ENCODE results near the gene CANT1. TPM values are rescaled to one million over a fixed set of nuclear protein-coding genes. Genes with fewer than 3 reads are reported as not detected.

The CANT1 gene
- total and polyA plus RNA-seq, 2 of the 13 experiments (the other 11 are each of a cell fraction or from before 2014, with no cell fraction given) = 34.1 to 42.1 TPM

DNA sequence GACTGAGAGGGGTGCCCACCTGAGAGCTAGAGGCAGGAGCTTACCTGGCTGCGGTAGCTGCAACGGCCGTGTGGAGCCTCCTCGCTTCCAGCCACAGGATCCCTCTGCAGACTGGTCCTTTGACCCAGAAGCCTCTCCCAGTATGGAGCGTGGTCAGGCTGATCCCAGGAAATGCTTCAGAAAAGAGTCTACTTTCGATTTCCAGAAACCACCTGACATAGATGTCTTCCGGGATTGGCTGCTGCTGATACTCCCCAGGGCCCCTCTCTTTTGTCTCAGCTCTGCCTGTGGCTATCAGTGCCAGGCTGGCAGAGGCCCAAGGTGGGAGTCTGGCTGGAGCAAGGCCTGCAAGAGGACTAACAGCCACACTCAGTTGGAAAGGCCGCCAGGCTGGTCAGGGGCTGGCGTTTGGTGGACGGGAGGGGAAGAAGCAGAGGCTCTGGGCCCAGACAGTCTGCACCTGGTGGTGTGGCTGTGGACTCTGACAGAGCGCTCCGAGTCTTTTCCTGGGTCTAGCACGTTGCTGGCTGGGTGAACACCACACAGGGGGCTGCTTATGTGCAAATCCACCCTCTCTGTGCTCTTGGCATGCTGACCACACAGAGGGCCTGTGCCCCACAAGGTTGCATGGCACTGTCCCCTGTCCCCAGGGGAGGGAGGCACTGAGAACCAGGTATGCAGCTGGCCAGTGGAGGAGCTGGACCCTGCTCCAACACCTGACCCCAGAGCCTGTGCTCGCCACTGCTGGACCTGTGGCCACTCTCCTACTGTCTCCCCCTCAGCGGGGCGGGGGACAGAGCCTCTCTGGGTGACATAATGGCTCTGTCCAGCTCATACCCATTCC is 29.6 kb downstream of the CANT1 start, which contains the start of gene LGALS3BP (continued):
- TF ChIP-seq ATRX (CRISPR knock-in tag; IDR thresholded peaks at IDR 0.05; ENCODE audit: borderline replicate concordance) (peak; percentile 30; the same call in 1 of the 2 replicates), ZFP62 (CRISPR knock-in tag; IDR thresholded peaks at IDR 0.05) (no peak), MAFK (conservative IDR thresholded peaks at IDR 0.05 in 1 of 2, IDR thresholded peaks at IDR 0.05 in 1 of 2; ENCODE audit: low read length in 2 of 2) (no peak; a peak in 1 of 4 replicates), MIER2 (CRISPR knock-in tag; IDR thresholded peaks at IDR 0.05) (peak; percentile 44; the same call in 1 of the 2 replicates), ZNF598 (CRISPR knock-in tag; IDR thresholded peaks at IDR 0.05; ENCODE audit: borderline replicate concordance) (peak; percentile 67; the same call in 1 of the 2 replicates), ONECUT2 (CRISPR knock-in tag; IDR thresholded peaks at IDR 0.05) (no peak; the same call in 1 of the 2 replicates), HDAC1 (CRISPR knock-in tag; IDR thresholded peaks at IDR 0.05) (peak; percentile 56), MIXL1 (CRISPR knock-in tag; IDR thresholded peaks at IDR 0.05) (peak; percentile 10; the same call in 1 of the 2 replicates), ZBTB42 (CRISPR knock-in tag; IDR thresholded peaks at IDR 0.05) (peak; percentile 89; the same call in 1 of the 2 replicates), MTA3 (CRISPR knock-in tag; IDR thresholded peaks at IDR 0.05) (no peak), IKZF1 (IDR thresholded peaks at IDR 0.05) (no peak), KMT2A (CRISPR knock-in tag; IDR thresholded peaks at IDR 0.05) (peak; percentile 66; the same call in 1 of the 2 replicates), ZNF782 (CRISPR knock-in tag; IDR thresholded peaks at IDR 0.05; ENCODE audit: borderline replicate concordance) (peak; percentile 17; the same call in 1 of the 2 replicates), HOXA7 (CRISPR knock-in tag; IDR thresholded peaks at IDR 0.05) (0 out of 2 replicates have a peak, but pooled peaks have one; percentile 8), TEAD3 (CRISPR knock-in tag; optimal IDR thresholded peaks at IDR 0.05; ENCODE audit: borderline replicate concordance) (peak; percentile 82)
- TF ChIP-seq, protein P1, sequence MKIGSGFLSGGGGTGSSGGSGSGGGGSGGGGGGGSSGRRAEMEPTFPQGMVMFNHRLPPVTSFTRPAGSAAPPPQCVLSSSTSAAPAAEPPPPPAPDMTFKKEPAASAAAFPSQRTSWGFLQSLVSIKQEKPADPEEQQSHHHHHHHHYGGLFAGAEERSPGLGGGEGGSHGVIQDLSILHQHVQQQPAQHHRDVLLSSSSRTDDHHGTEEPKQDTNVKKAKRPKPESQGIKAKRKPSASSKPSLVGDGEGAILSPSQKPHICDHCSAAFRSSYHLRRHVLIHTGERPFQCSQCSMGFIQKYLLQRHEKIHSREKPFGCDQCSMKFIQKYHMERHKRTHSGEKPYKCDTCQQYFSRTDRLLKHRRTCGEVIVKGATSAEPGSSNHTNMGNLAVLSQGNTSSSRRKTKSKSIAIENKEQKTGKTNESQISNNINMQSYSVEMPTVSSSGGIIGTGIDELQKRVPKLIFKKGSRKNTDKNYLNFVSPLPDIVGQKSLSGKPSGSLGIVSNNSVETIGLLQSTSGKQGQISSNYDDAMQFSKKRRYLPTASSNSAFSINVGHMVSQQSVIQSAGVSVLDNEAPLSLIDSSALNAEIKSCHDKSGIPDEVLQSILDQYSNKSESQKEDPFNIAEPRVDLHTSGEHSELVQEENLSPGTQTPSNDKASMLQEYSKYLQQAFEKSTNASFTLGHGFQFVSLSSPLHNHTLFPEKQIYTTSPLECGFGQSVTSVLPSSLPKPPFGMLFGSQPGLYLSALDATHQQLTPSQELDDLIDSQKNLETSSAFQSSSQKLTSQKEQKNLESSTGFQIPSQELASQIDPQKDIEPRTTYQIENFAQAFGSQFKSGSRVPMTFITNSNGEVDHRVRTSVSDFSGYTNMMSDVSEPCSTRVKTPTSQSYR (CRISPR knock-in tag; IDR thresholded peaks at IDR 0.05; ENCODE audit: borderline replicate concordance) = peak; percentile 9; the same call in 1 of the 2 replicates
- TF ChIP-seq, protein P2, sequence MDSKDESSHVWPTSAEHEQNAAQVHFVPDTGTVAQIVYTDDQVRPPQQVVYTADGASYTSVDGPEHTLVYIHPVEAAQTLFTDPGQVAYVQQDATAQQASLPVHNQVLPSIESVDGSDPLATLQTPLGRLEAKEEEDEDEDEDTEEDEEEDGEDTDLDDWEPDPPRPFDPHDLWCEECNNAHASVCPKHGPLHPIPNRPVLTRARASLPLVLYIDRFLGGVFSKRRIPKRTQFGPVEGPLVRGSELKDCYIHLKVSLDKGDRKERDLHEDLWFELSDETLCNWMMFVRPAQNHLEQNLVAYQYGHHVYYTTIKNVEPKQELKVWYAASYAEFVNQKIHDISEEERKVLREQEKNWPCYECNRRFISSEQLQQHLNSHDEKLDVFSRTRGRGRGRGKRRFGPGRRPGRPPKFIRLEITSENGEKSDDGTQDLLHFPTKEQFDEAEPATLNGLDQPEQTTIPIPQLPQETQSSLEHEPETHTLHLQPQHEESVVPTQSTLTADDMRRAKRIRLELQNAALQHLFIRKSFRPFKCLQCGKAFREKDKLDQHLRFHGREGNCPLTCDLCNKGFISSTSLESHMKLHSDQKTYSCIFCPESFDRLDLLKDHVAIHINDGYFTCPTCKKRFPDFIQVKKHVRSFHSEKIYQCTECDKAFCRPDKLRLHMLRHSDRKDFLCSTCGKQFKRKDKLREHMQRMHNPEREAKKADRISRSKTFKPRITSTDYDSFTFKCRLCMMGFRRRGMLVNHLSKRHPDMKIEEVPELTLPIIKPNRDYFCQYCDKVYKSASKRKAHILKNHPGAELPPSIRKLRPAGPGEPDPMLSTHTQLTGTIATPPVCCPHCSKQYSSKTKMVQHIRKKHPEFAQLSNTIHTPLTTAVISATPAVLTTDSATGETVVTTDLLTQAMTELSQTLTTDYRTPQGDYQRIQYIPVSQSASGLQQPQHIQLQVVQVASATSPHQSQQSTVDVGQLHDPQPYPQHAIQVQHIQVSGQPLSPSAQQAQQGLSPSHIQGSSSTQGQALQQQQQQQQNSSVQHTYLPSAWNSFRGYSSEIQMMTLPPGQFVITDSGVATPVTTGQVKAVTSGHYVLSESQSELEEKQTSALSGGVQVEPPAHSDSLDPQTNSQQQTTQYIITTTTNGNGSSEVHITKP (CRISPR knock-in tag; IDR thresholded peaks at IDR 0.05; ENCODE audit: low read depth) = no peak; the same call in 1 of the 2 replicates
- TF ChIP-seq, protein P3, sequence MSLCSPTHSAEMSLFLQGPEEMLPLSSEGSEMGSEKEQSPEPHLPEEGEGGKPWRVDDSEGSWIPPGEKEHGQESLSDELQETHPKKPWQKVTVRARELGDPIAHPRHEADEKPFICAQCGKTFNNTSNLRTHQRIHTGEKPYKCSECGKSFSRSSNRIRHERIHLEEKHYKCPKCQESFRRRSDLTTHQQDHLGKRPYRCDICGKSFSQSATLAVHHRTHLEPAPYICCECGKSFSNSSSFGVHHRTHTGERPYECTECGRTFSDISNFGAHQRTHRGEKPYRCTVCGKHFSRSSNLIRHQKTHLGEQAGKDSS (CRISPR knock-in tag; IDR thresholded peaks at IDR 0.05; ENCODE audit: borderline replicate concordance, low read depth) = peak; percentile 68; the same call in 1 of the 2 replicates
- TF ChIP-seq, protein P4, sequence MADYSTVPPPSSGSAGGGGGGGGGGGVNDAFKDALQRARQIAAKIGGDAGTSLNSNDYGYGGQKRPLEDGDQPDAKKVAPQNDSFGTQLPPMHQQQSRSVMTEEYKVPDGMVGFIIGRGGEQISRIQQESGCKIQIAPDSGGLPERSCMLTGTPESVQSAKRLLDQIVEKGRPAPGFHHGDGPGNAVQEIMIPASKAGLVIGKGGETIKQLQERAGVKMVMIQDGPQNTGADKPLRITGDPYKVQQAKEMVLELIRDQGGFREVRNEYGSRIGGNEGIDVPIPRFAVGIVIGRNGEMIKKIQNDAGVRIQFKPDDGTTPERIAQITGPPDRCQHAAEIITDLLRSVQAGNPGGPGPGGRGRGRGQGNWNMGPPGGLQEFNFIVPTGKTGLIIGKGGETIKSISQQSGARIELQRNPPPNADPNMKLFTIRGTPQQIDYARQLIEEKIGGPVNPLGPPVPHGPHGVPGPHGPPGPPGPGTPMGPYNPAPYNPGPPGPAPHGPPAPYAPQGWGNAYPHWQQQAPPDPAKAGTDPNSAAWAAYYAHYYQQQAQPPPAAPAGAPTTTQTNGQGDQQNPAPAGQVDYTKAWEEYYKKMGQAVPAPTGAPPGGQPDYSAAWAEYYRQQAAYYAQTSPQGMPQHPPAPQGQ (CRISPR knock-in tag; IDR thresholded peaks at IDR 0.05; ENCODE audit: borderline replicate concordance) = 0 out of 2 replicates have a peak, but pooled peaks have one; percentile 65
